ENCODE results near the gene SRRM1.
"Not testable (repeated sequence)": the region's sequence is repeated elsewhere in the genome, so short reads cannot be mapped to it uniquely, and the experiment has no call there.

Gene SRRM1

DNA sequence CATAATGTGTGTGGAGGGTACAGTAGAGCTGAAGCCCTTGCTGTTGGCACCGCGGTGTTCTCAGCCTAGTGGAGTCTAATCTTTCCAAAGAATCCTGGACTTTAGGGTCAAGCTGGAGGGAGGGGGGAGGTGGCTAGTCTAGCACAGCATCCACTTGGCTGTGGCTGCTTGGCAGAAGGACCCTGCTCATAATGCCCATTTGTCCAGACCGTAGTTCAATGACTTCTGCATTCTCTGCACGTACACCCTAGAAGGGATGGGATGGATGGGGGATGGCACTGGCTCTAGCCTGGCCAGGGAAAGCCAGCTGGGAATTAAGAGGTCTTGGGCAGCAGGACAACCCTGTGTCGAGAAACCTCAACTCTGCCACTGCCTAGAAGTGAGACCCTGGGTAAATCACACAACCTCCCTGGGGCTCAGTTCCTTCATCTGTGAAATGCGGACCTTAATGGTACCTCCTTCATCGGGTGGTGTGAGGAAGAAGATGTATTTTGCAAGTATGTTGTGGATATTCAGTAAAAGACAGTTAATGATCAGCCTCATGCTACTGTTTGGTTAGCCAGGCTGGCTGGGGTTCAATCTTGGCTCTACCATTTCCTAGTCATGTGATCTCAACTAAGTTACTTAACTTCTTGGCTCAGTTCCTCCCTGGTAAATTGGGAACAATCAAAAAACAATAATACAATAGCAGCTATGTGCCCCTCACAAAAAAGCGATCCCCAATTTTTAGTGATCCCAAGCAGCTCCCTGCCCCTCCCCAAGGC is 75.0 kb downstream of the SRRM1 start:
- DNase-seq (ENCODE audit: low read depth in 2 of 2) = no peak

DNA sequence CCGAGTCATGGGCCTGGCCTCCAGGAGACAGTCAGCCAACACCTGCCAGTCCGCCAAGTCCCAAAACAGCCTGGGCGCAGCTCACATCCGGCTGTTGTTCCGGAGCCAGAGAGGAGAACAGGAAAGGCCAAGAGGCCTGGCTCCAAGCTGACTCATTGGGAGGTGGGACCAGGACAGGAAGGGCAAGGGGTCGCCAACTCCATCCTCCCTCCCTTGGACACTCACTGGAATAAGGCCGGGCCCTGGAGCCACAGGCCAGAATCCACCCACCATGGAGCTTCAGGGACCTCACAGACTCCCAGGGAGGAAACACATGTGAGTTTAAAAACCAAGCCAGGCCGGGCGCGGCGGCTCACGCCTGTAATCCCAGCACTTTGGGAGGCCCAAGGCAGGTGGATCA is 77.0 kb downstream of the SRRM1 start:
- DNase-seq (ENCODE audit: low read depth in 2 of 2) = no peak

DNA sequence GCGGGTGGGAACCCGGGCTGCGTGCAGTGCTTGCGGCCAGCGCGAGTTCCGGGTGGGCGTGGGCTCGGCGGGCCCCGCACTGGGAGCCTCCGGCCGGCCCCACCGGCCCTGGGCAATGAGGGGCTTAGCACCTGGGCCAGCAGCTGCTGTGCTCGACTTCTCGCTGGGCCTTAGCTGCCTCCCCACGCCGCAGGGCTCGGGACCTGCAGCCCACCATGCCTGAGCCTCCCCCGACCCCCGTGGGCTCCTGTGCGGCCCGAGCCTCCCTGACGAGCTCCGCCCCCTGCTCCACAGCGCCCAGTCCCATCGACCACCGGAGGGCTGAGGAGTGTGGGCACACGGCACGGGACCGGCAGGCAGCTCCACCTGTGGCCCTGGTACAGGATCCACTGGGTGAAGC is 78.4 kb downstream of the SRRM1 start:
- no peak for DNase-seq (ENCODE audit: low read depth in 2 of 2)

GRCh38 chr1:24722073-24723035 is 79.3 kb downstream of the SRRM1 start:
- not testable (repeated sequence) for DNase-seq (ENCODE audit: low read depth in 2 of 2)

Measured in stimulated activated CD4-positive, alpha-beta T cell treated with anti-CD3 and anti-CD28 coated beads, Interleukin-12 subunit alpha, Interleukin-12 subunit beta, amount 100 ng/mL, for 24 hours (primary cell).